ENCODE results near the gene NOB1. TPM values are rescaled to one million over a fixed set of nuclear protein-coding genes. Genes with fewer than 3 reads are reported as not detected.

Gene NOB1
- total and polyA plus RNA-seq, 4 donors, result 23.0 to 43.1 (median 32.7) TPM

- WGBS, 2 donors, result 75 to 88% methylated on average over 8 of the region's 8 CpGs
- Histone ChIP-seq H3K4me1 (ENCODE audit: control insufficient read depth in 5 of 5, insufficient read depth in 5 of 5, low read length in 5 of 5) (peaks cover 0 to 7% (median 0%) of the 10 kb centered on the region in 5 donors), H3K27me3 (ENCODE audit: control insufficient read depth in 3 of 3, insufficient read depth in 3 of 3, low read length in 2 of 3) (no peaks in the 10 kb centered on the region), H3K9me3 (ENCODE audit: control insufficient read depth in 4 of 4, insufficient read depth in 3 of 4, low read length in 3 of 4) (no peaks in the 10 kb centered on the region), H3K4me3 (no peak overlapping the region), H3K36me3 (ENCODE audit: control insufficient read depth in 4 of 4, insufficient read depth in 4 of 4, low read length in 4 of 4) (peaks cover 2 to 18% (median 7%) of the 10 kb centered on the region in 4 donors), H3K9ac (ENCODE audit: insufficient read depth in 1 of 2, low read length in 2 of 2) (no peak overlapping the region), H3K27ac (ENCODE audit: low read depth in 1 of 2, low read length in 1 of 2) (no peak overlapping the region)
- ATAC-seq (ENCODE audit: insufficient read depth, low FRiP score) (no peak), DNase-seq (no peak)
- TF ChIP-seq CTCF (IDR thresholded peaks at IDR 0.05; ENCODE audit: control extremely low read depth, extremely low read depth), result no peak
Observed at GRCh38 chr16:69798466-69798865, 43.7 kb upstream of the NOB1 start.

GRCh38 chr16:69796285-69797118 is 41.8 kb upstream of the NOB1 start:
- ATAC-seq (ENCODE audit: insufficient read depth, low FRiP score), result peak; percentile 92
- no peak overlapping the region for H3K4me3 ChIP-seq
- no peaks in the 10 kb centered on the region for H3K9me3 ChIP-seq (ENCODE audit: control insufficient read depth in 4 of 4, insufficient read depth in 3 of 4, low read length in 3 of 4)
- peak; percentile 51 to 87 (median 83) for DNase-seq
- peak; percentile 75 for TF ChIP-seq CTCF (IDR thresholded peaks at IDR 0.05; ENCODE audit: control extremely low read depth, extremely low read depth)
- H3K27ac ChIP-seq (ENCODE audit: low read depth in 1 of 2, low read length in 1 of 2), result no peak overlapping the region
- peaks cover 2 to 16% (median 6%) of the 10 kb centered on the region in 4 donors for H3K36me3 ChIP-seq (ENCODE audit: control insufficient read depth in 4 of 4, insufficient read depth in 4 of 4, low read length in 4 of 4)
- 55 to 66% methylated on average over 19 of the region's 19 CpGs for WGBS, 2 donors
- H3K4me1 ChIP-seq (ENCODE audit: control insufficient read depth in 5 of 5, insufficient read depth in 5 of 5, low read length in 5 of 5), result peaks cover 0 to 7% (median 0%) of the 10 kb centered on the region in 5 donors
- peak overlapping the region in 1 of 2 donors; percentile 24 for H3K9ac ChIP-seq (ENCODE audit: insufficient read depth in 1 of 2, low read length in 2 of 2)
- no peaks in the 10 kb centered on the region for H3K27me3 ChIP-seq (ENCODE audit: control insufficient read depth in 3 of 3, insufficient read depth in 3 of 3, low read length in 2 of 3)

- no peak overlapping the region for H3K9ac ChIP-seq (ENCODE audit: insufficient read depth in 1 of 2, low read length in 2 of 2)
- TF ChIP-seq CTCF (IDR thresholded peaks at IDR 0.05; ENCODE audit: control extremely low read depth, extremely low read depth), result no peak
- 81 to 85% methylated on average over 2 of the region's 2 CpGs for WGBS, 2 donors
- H3K27me3 ChIP-seq (ENCODE audit: control insufficient read depth in 3 of 3, insufficient read depth in 3 of 3, low read length in 2 of 3), result no peaks in the 10 kb centered on the region
- DNase-seq, result peak in 2 of 3 donors; percentile 49 to 51
- no peak overlapping the region for H3K27ac ChIP-seq (ENCODE audit: low read depth in 1 of 2, low read length in 1 of 2)
- ATAC-seq (ENCODE audit: insufficient read depth, low FRiP score), result no peak
- H3K36me3 ChIP-seq (ENCODE audit: control insufficient read depth in 4 of 4, insufficient read depth in 4 of 4, low read length in 4 of 4), result peaks cover 2 to 11% (median 7%) of the 10 kb centered on the region in 4 donors
- H3K9me3 ChIP-seq (ENCODE audit: control insufficient read depth in 4 of 4, insufficient read depth in 3 of 4, low read length in 3 of 4), result no peaks in the 10 kb centered on the region
- no peak overlapping the region for H3K4me3 ChIP-seq
- peaks cover 0 to 4% (median 0%) of the 10 kb centered on the region in 5 donors for H3K4me1 ChIP-seq (ENCODE audit: control insufficient read depth in 5 of 5, insufficient read depth in 5 of 5, low read length in 5 of 5)
Observed at GRCh38 chr16:69794486-69794885, 39.8 kb upstream of the NOB1 start.

All from lung (tissue), 12 donors.